ENCODE measurements around the gene PTER. TPM values are rescaled to one million over a fixed set of nuclear protein-coding genes. Genes with fewer than 3 reads are reported as not detected.

PTER gene
- total RNA-seq, 3 donors from 2014 or later: 18.4 to 30.3 (median 22.6) TPM

- Histone ChIP-seq H3K36me3 (no peaks in the 10 kb centered on the region), H3K4me1 (no peaks in the 10 kb centered on the region), H3K27ac (no peak overlapping the region), H3K27me3 (no peaks in the 10 kb centered on the region), H3K9me3 (no peaks in the 10 kb centered on the region), H3K4me3 (no peak overlapping the region)
- DNase-seq (ENCODE audit: low spot score in 2 of 2): no peak
- intact Hi-C loops (cut with DNase I; ENCODE audit: low total_unique reads): no loop called here
- no peak for TF ChIP-seq POLR2A (IDR thresholded peaks at IDR 0.05)
- no peak for TF ChIP-seq CTCF (IDR thresholded peaks at IDR 0.05)
- TF ChIP-seq POLR2AphosphoS5 (IDR thresholded peaks at IDR 0.05): no peak
Observed at GRCh38 chr10:16505161-16505560, 68.4 kb downstream of the PTER start.

GRCh38 chr10:16509996-16510395 is 73.2 kb downstream of the PTER start:
- no peak overlapping the region for H3K4me3 ChIP-seq
- DNase-seq (ENCODE audit: low spot score in 2 of 2): no peak
- no peaks in the 10 kb centered on the region for H3K27me3 ChIP-seq
- no peaks in the 10 kb centered on the region for H3K9me3 ChIP-seq
- H3K27ac ChIP-seq: no peak overlapping the region
- intact Hi-C loops (cut with DNase I; ENCODE audit: low total_unique reads): no loop called here
- no peaks in the 10 kb centered on the region for H3K36me3 ChIP-seq
- TF ChIP-seq CTCF (IDR thresholded peaks at IDR 0.05) (no peak), POLR2AphosphoS5 (IDR thresholded peaks at IDR 0.05) (no peak), POLR2A (IDR thresholded peaks at IDR 0.05) (no peak)
- no peaks in the 10 kb centered on the region for H3K4me1 ChIP-seq

GRCh38 chr10:16510843-16511242 is 74.0 kb downstream of the PTER start:
- no peaks in the 10 kb centered on the region for H3K36me3 ChIP-seq

GRCh38 chr10:16518822-16519221 is 82.0 kb downstream of the PTER start:
- no peaks in the 10 kb centered on the region for H3K9me3 ChIP-seq
- no peak for TF ChIP-seq POLR2A (IDR thresholded peaks at IDR 0.05)
- TF ChIP-seq CTCF (IDR thresholded peaks at IDR 0.05): no peak
- no peak for TF ChIP-seq POLR2AphosphoS5 (IDR thresholded peaks at IDR 0.05)
- no peak overlapping the region for H3K4me3 ChIP-seq
- H3K4me1 ChIP-seq: peaks cover 0 to 5% of the 10 kb centered on the region in 2 donors
- intact Hi-C loops (cut with DNase I; ENCODE audit: low total_unique reads): no loop called here
- H3K27me3 ChIP-seq: peaks cover 7 to 21% of the 10 kb centered on the region in 2 donors
- no peak overlapping the region for H3K27ac ChIP-seq
- H3K36me3 ChIP-seq: no peaks in the 10 kb centered on the region
- no peak for DNase-seq (ENCODE audit: low spot score in 2 of 2)

More at GRCh38 chr10:16510843-16511242, 74.0 kb downstream of the PTER start:
- Histone ChIP-seq H3K9me3 (no peaks in the 10 kb centered on the region), H3K27ac (no peak overlapping the region), H3K4me1 (no peaks in the 10 kb centered on the region), H3K4me3 (no peak overlapping the region), H3K27me3 (no peaks in the 10 kb centered on the region)
- DNase-seq (ENCODE audit: low spot score in 2 of 2): no peak
- intact Hi-C loops (cut with DNase I; ENCODE audit: low total_unique reads): no loop called here
- TF ChIP-seq CTCF (IDR thresholded peaks at IDR 0.05): no peak
- TF ChIP-seq POLR2AphosphoS5 (IDR thresholded peaks at IDR 0.05): no peak
- TF ChIP-seq POLR2A (IDR thresholded peaks at IDR 0.05): no peak

GRCh38 chr10:16519250-16519907 is 82.6 kb downstream of the PTER start:
- no peak for TF ChIP-seq POLR2A (IDR thresholded peaks at IDR 0.05)
- TF ChIP-seq CTCF (IDR thresholded peaks at IDR 0.05): no peak
- TF ChIP-seq POLR2AphosphoS5 (IDR thresholded peaks at IDR 0.05): no peak
- Histone ChIP-seq H3K4me3 (peak overlapping the region in 1 of 3 donors; percentile 66), H3K27ac (no peak overlapping the region), H3K4me1 (peaks cover 0 to 5% of the 10 kb centered on the region in 2 donors), H3K36me3 (no peaks in the 10 kb centered on the region), H3K9me3 (no peaks in the 10 kb centered on the region), H3K27me3 (peaks cover 7 to 21% of the 10 kb centered on the region in 2 donors)
- intact Hi-C loops (cut with DNase I; ENCODE audit: low total_unique reads): no loop called here
- DNase-seq (ENCODE audit: low spot score in 2 of 2): no peak
